Suprapubic skin (tissue), 4 donors: ENCODE measurements around the gene IFT43. TPM values are rescaled to one million over a fixed set of nuclear protein-coding genes. Genes with fewer than 3 reads are reported as not detected.

Experiments
- DNase-seq, 2 donors: peaks; one replicate each; pipeline ENCODE4 v3.0.0-alpha.2; 2019; ENCODE audit warnings: low spot score in 2 of 2
- H3K27ac ChIP-seq: fragments of 200-600 bp; sonication (generic); one replicate; pipeline ENCODE4 v1.5.1; 2019
- H3K27me3 ChIP-seq: fragments of 200-600 bp; sonication (generic); one replicate; pipeline ENCODE4 v1.5.1; 2019
- H3K36me3 ChIP-seq: fragments of 200-600 bp; sonication (generic); one replicate; pipeline ENCODE4 v1.5.1; 2019
- H3K4me1 ChIP-seq: fragments of 200-600 bp; sonication (generic); one replicate; pipeline ENCODE4 v1.5.1; 2019
- H3K4me3 ChIP-seq: fragments of 200-600 bp; sonication (generic); one replicate; pipeline ENCODE4 v1.5.1; 2019; ENCODE audit warnings: mild to moderate bottlenecking
- H3K9me3 ChIP-seq: fragments of 200-600 bp; sonication (generic); one replicate; pipeline ENCODE4 v1.5.1; 2019
- CTCF ChIP-seq, 2 donors: fragments of 200-600 bp in 1 of 2; fragments of 450-650 bp in 1 of 2; sonication (generic) in 1 of 2; IDR thresholded peaks; one replicate each; pipeline ENCODE4 v1.5.1; 2016 to 2019; ENCODE audit warnings: antibody characterized with exemption in 2 of 2, mild to moderate bottlenecking in 1 of 2, moderate library complexity in 1 of 2
- EP300 ChIP-seq: sonication (generic); formaldehyde crosslinking; IDR thresholded peaks from one replicate; pipeline ENCODE4 v1.6.1; 2017; ENCODE audit warnings: antibody characterized with exemption
- POLR2A ChIP-seq, 2 donors: fragments of 450-650 bp; IDR thresholded peaks; one replicate each; pipeline ENCODE4 v1.6.1; 2017; ENCODE audit warnings: antibody characterized with exemption in 2 of 2, mild to moderate bottlenecking in 2 of 2, moderate library complexity in 2 of 2
- POLR2AphosphoS5 ChIP-seq, 3 donors: sonication (generic); formaldehyde crosslinking; IDR thresholded peaks; one replicate each; pipeline ENCODE4 v1.6.1; 2017; ENCODE audit warnings: antibody characterized with exemption in 3 of 3
- WGBS: methylation state at CpG from one replicate; pipeline ENCODE4 v1.1.5; 2018; 5-methylcytosine and 5-hydroxymethylcytosine counted together
- total RNA-seq, 4 donors: library from RNA; depleted of rRNA; stranded (reverse); fragments of >200 nt; gene quantifications; one replicate each; pipeline ENCODE4 v1.1.0, GENCODE V29; 2016

Gene IFT43
- total RNA-seq, 4 donors from 2014 or later, result 20.3 to 27.8 (median 22.0) TPM

GRCh38 chr14:76126076-76126475 lies 140.5 kb downstream of the IFT43 start:
- H3K4me3 ChIP-seq, result no peak overlapping the region
- no peak for DNase-seq
- no peak for TF ChIP-seq POLR2A (IDR thresholded peaks at IDR 0.05)
- H3K27me3 ChIP-seq, result peaks cover 31% of the 10 kb centered on the region
- 85% methylated on average over 5 of the region's 5 CpGs for WGBS
- H3K9me3 ChIP-seq, result no peaks in the 10 kb centered on the region
- H3K4me1 ChIP-seq, result no peaks in the 10 kb centered on the region
- H3K27ac ChIP-seq, result no peak overlapping the region
- no peaks in the 10 kb centered on the region for H3K36me3 ChIP-seq

GRCh38 chr14:76129851-76130576 lies 144.5 kb downstream of the IFT43 start:
- Histone ChIP-seq H3K4me3 (no peak overlapping the region), H3K27ac (no peak overlapping the region), H3K9me3 (no peaks in the 10 kb centered on the region), H3K27me3 (peaks cover 69% of the 10 kb centered on the region), H3K4me1 (no peaks in the 10 kb centered on the region), H3K36me3 (no peaks in the 10 kb centered on the region)
- DNase-seq, result peak in 1 of 2 donors; percentile 9
- no peak for TF ChIP-seq CTCF (IDR thresholded peaks at IDR 0.05)
- TF ChIP-seq EP300, result no peak
- no peak for TF ChIP-seq POLR2A (IDR thresholded peaks at IDR 0.05)
- no peak for TF ChIP-seq POLR2AphosphoS5 (IDR thresholded peaks at IDR 0.05)
- WGBS, result 71% methylated on average over 2 of the region's 3 CpGs

GRCh38 chr14:76131071-76131965 lies 145.8 kb downstream of the IFT43 start:
- Histone ChIP-seq H3K4me3 (no peak overlapping the region), H3K9me3 (no peaks in the 10 kb centered on the region), H3K27me3 (peaks cover 82% of the 10 kb centered on the region), H3K36me3 (no peaks in the 10 kb centered on the region), H3K4me1 (no peaks in the 10 kb centered on the region), H3K27ac (no peak overlapping the region)
- TF ChIP-seq CTCF (IDR thresholded peaks at IDR 0.05), result no peak
- no peak for TF ChIP-seq EP300
- no peak for TF ChIP-seq POLR2A (IDR thresholded peaks at IDR 0.05)
- no peak for TF ChIP-seq POLR2AphosphoS5 (IDR thresholded peaks at IDR 0.05)
- WGBS, result 19% methylated on average over 25 of the region's 30 CpGs
- peak in 1 of 2 donors; percentile 72 for DNase-seq

- no peaks in the 10 kb centered on the region for H3K9me3 ChIP-seq
- no peak overlapping the region for H3K27ac ChIP-seq
- no peak overlapping the region for H3K4me3 ChIP-seq
- peaks cover 88% of the 10 kb centered on the region for H3K27me3 ChIP-seq
- DNase-seq, result no peak
- H3K4me1 ChIP-seq, result peaks cover under 1% of the 10 kb centered on the region
- TF ChIP-seq EP300 (no peak), POLR2A (IDR thresholded peaks at IDR 0.05) (no peak), POLR2AphosphoS5 (IDR thresholded peaks at IDR 0.05) (no peak), CTCF (IDR thresholded peaks at IDR 0.05) (no peak)
- H3K36me3 ChIP-seq, result no peaks in the 10 kb centered on the region
- 30% methylated on average over 4 of the region's 4 CpGs for WGBS
Measured at GRCh38 chr14:76133103-76133502, 147.5 kb downstream of the IFT43 start.

Other genes starting within 250 kb of the IFT43 start
- gene TGFB3, start 3.8 kb upstream of the IFT43 start, total RNA-seq, result 1 to 10 TPM; 3.3 to 6.4 (median 5.0) TPM
- 10 to 100 TPM; 27.6 to 69.9 (median 43.0) TPM for gene GPATCH2L, start 166.2 kb downstream of the IFT43 start, total RNA-seq